Osteoblast (primary cell): Measurements from ENCODE around the gene OLFM1. TPM values are rescaled to one million over a fixed set of nuclear protein-coding genes. Genes with fewer than 3 reads are reported as not detected.

Experiments used
- DNase-seq: peaks from one replicate; pipeline ENCODE4 v3.0.0; 2011; ENCODE audit warnings: low spot score, mixed read lengths; ENCODE audit not compliant: insufficient read length; ENCODE audit errors: missing footprints
- H2AFZ ChIP-seq: 2 replicates; pipeline ENCODE4 v1.6.0; 2011; ENCODE audit warnings: mild to moderate bottlenecking, low read length
- H3K27ac ChIP-seq: 2 replicates; pipeline ENCODE4 v1.5.1; 2011; ENCODE audit warnings: mild to moderate bottlenecking, low read depth, low read length, moderate library complexity
- H3K27me3 ChIP-seq: 2 replicates; pipeline ENCODE4 v1.6.0; 2012; ENCODE audit warnings: mild to moderate bottlenecking, control low read depth, inconsistent platforms, low read length, moderate library complexity; ENCODE audit not compliant: insufficient read depth
- H3K36me3 ChIP-seq: 2 replicates; pipeline ENCODE4 v1.5.1; 2011; ENCODE audit warnings: mild to moderate bottlenecking, low read length, control low read depth, moderate library complexity; ENCODE audit not compliant: insufficient read depth
- H3K4me1 ChIP-seq: 2 replicates; pipeline ENCODE4 v1.5.1; 2011; ENCODE audit warnings: mild to moderate bottlenecking, low read length, control low read depth, moderate library complexity; ENCODE audit not compliant: insufficient read depth
- H3K4me2 ChIP-seq: 2 replicates; pipeline ENCODE4 v1.6.0; 2011; ENCODE audit warnings: mild to moderate bottlenecking, low read length; ENCODE audit not compliant: insufficient read depth
- H3K4me3 ChIP-seq: fragments of 200-600 bp; sonication (generic); 3 replicates; pipeline ENCODE4 v1.5.1; 2012; ENCODE audit warnings: mild to moderate bottlenecking, low read length, inconsistent platforms; ENCODE audit not compliant: insufficient read depth
- H3K79me2 ChIP-seq: 2 replicates; pipeline ENCODE4 v1.6.0; 2012; ENCODE audit warnings: mild to moderate bottlenecking, low read length, control low read depth, inconsistent platforms; ENCODE audit not compliant: insufficient read depth
- H3K9me3 ChIP-seq: 2 replicates; pipeline ENCODE4 v1.5.1; 2011; ENCODE audit warnings: low read depth, low read length, control low read depth
- H4K20me1 ChIP-seq: 2 replicates; pipeline ENCODE4 v1.6.0; 2012; ENCODE audit warnings: mild to moderate bottlenecking, low read length, control low read depth; ENCODE audit not compliant: insufficient read depth
- CTCF ChIP-seq: IDR thresholded peaks from 2 replicates; pipeline ENCODE4 v1.5.1; 2011; ENCODE audit warnings: mild to moderate bottlenecking, low read depth, low read length, moderate library complexity; ENCODE audit errors: extremely low read depth
- total RNA-seq: library from RNA; depleted of rRNA; stranded (reverse); fragments of >200 nt; gene quantifications from 2 replicates; pipeline ENCODE4 v1.2.3, GENCODE V29; 2012

Gene OLFM1
- total RNA-seq, 1 donor: under 0.01 TPM

GRCh38 chr9:135098400-135099105, 11.1 kb downstream of the OLFM1 start:
- Histone ChIP-seq H2AFZ (no peak overlapping the region), H3K4me3 (no peak overlapping the region), H3K27me3 (no peaks in the 10 kb centered on the region), H3K4me1 (no peaks in the 10 kb centered on the region), H3K4me2 (no peak overlapping the region), H3K79me2 (no peaks in the 10 kb centered on the region), H3K27ac (no peak overlapping the region), H3K9me3 (no peaks in the 10 kb centered on the region), H3K36me3 (no peaks in the 10 kb centered on the region), H4K20me1 (no peaks in the 10 kb centered on the region)
- no peak for TF ChIP-seq CTCF
- no peak for DNase-seq

- H3K79me2 ChIP-seq: no peaks in the 10 kb centered on the region
- H2AFZ ChIP-seq: no peak overlapping the region
- H3K9me3 ChIP-seq: no peaks in the 10 kb centered on the region
- no peaks in the 10 kb centered on the region for H3K27me3 ChIP-seq
- DNase-seq: no peak
- no peak overlapping the region for H3K27ac ChIP-seq
- no peaks in the 10 kb centered on the region for H3K36me3 ChIP-seq
- H4K20me1 ChIP-seq: no peaks in the 10 kb centered on the region
- no peak overlapping the region for H3K4me3 ChIP-seq
- TF ChIP-seq CTCF: no peak
- H3K4me1 ChIP-seq: no peaks in the 10 kb centered on the region
- H3K4me2 ChIP-seq: no peak overlapping the region
Observed at GRCh38 chr9:135099574-135099973, 12.1 kb downstream of the OLFM1 start.

- no peak overlapping the region for H2AFZ ChIP-seq
- H4K20me1 ChIP-seq: no peaks in the 10 kb centered on the region
- no peaks in the 10 kb centered on the region for H3K27me3 ChIP-seq
- H3K4me2 ChIP-seq: no peak overlapping the region
- no peak overlapping the region for H3K27ac ChIP-seq
- no peak for DNase-seq
- H3K36me3 ChIP-seq: no peaks in the 10 kb centered on the region
- H3K79me2 ChIP-seq: no peaks in the 10 kb centered on the region
- no peaks in the 10 kb centered on the region for H3K4me1 ChIP-seq
- TF ChIP-seq CTCF: no peak
- no peak overlapping the region for H3K4me3 ChIP-seq
- H3K9me3 ChIP-seq: no peaks in the 10 kb centered on the region
Observed at GRCh38 chr9:135100241-135100681, 12.8 kb downstream of the OLFM1 start.

- Histone ChIP-seq H3K27ac (no peak overlapping the region), H3K4me3 (no peak overlapping the region), H3K36me3 (no peaks in the 10 kb centered on the region), H3K27me3 (no peaks in the 10 kb centered on the region), H3K79me2 (no peaks in the 10 kb centered on the region), H3K4me1 (no peaks in the 10 kb centered on the region), H4K20me1 (no peaks in the 10 kb centered on the region), H2AFZ (no peak overlapping the region), H3K9me3 (no peaks in the 10 kb centered on the region), H3K4me2 (no peak overlapping the region)
- TF ChIP-seq CTCF: no peak
- no peak for DNase-seq
Observed at GRCh38 chr9:135100725-135101410, 13.4 kb downstream of the OLFM1 start.
